Testis (tissue), 3 donors: Measurements from ENCODE around the gene TTC19. TPM values are rescaled to one million over a fixed set of nuclear protein-coding genes. Genes with fewer than 3 reads are reported as not detected.
"Not testable (repeated sequence)": the region's sequence is repeated elsewhere in the genome, so short reads cannot be mapped to it uniquely, and the experiment has no call there.

Experiments used
- DNase-seq: peaks from one replicate; pipeline ENCODE4 v3.0.0-alpha.2; 2019
- H3K27ac ChIP-seq, 2 donors: fragments of 200-600 bp; sonication (generic); one replicate each; pipeline ENCODE4 v1.5.1; 2019
- H3K27me3 ChIP-seq: fragments of 200-600 bp; sonication (generic); one replicate; pipeline ENCODE4 v1.5.1; 2019
- H3K36me3 ChIP-seq: fragments of 200-600 bp; sonication (generic); one replicate; pipeline ENCODE4 v1.5.1; 2017; ENCODE audit warnings: low read depth; ENCODE audit errors: missing control alignments
- H3K4me1 ChIP-seq: fragments of 200-600 bp; sonication (generic); one replicate; pipeline ENCODE4 v1.5.1; 2019
- H3K4me3 ChIP-seq, 2 donors: fragments of 200-600 bp; sonication (generic); one replicate each; pipeline ENCODE4 v1.5.1; 2017 to 2019
- H3K9me3 ChIP-seq: fragments of 200-600 bp; sonication (generic); one replicate; pipeline ENCODE4 v1.5.1; 2017
- CTCF ChIP-seq, 3 experiments: fragments of 450-650 bp in 2 of 3; fragments of 200-600 bp in 1 of 3; sonication (generic) in 1 of 3; IDR thresholded peaks; one replicate each; pipeline ENCODE4 v1.5.1; 2016 to 2019; ENCODE audit warnings: antibody characterized with exemption in 3 of 3, mild to moderate bottlenecking in 2 of 3, moderate library complexity in 1 of 3
- POLR2A ChIP-seq: fragments of 450-650 bp; IDR thresholded peaks from one replicate; pipeline ENCODE4 v1.6.1; 2017; ENCODE audit warnings: antibody characterized with exemption, mild to moderate bottlenecking, moderate library complexity
- WGBS, 2 donors: methylation state at CpG; one replicate each; pipeline ENCODE4 v1.1.5; 2018; 5-methylcytosine and 5-hydroxymethylcytosine counted together
- intact Hi-C: fragments of 100-400 bp; cut with DNase I; formaldehyde crosslinking; loops from one replicate; pipeline ENCODE4 v1.15.1; 2023; ENCODE audit warnings: low total_unique reads
- polyA plus RNA-seq: library from polyadenylated mRNA; stranded (reverse); fragments of 350-450 nt; fragmentation: Illumina TruSeq; extraction: RNeasy Lipid Tissue Mini Kit (QIAGEN cat#74804); gene quantifications from one replicate; pipeline ENCODE4 v1.2.3, GENCODE V29; 2014; ENCODE audit warnings: low read depth, low replicate concordance; ENCODE audit not compliant: insufficient read depth
- total RNA-seq, 2 donors: library from RNA; depleted of rRNA; stranded (reverse); fragments of >200 nt; gene quantifications; one replicate each; pipeline ENCODE4 v1.2.3, GENCODE V29; 2016

TTC19 gene
- total and polyA plus RNA-seq, 3 donors from 2014 or later: 17.8 to 91.2 (median 74.1) TPM

DNA sequence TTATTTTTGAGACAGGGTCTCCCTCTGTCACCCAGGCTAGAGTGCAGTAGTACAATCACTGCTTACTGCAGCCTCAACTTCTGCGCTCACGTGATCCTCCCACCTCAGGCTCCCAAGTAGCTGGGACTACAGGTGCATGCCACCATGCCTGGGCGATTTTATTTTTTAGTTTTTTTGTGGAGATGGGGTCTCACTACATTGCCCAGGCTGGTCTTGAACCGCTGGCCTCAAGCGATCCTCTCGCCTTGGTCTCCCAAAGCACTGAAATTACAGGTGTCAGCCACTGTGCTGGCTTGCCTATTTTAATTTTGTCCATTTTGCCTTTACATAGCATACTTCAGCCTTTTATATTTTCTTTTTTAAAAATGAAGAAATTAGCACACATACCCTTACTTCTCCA is 51.2 kb downstream of the TTC19 start:
- DNase-seq: no peak
- Histone ChIP-seq H3K9me3 (no peaks in the 10 kb centered on the region), H3K4me3 (no peak overlapping the region), H3K27me3 (no peaks in the 10 kb centered on the region), H3K4me1 (no peaks in the 10 kb centered on the region), H3K36me3 (no peaks in the 10 kb centered on the region), H3K27ac (no peak overlapping the region)
- intact Hi-C loops: no loop called here
- 96% methylated on average over 6 of the region's 6 CpGs for WGBS, 2 donors
- TF ChIP-seq CTCF (IDR thresholded peaks at IDR 0.05) (no peak), POLR2A (no peak)

- no peak for DNase-seq
- WGBS, 2 donors: 15 to 50% methylated on average over 1 of the region's 1 CpG
- H3K27me3 ChIP-seq: no peaks in the 10 kb centered on the region
- no peak overlapping the region for H3K27ac ChIP-seq
- no peaks in the 10 kb centered on the region for H3K36me3 ChIP-seq
- intact Hi-C loops: no loop called here
- no peak overlapping the region for H3K4me3 ChIP-seq
- H3K4me1 ChIP-seq: no peaks in the 10 kb centered on the region
- TF ChIP-seq POLR2A (no peak), CTCF (IDR thresholded peaks at IDR 0.05) (no peak)
- no peaks in the 10 kb centered on the region for H3K9me3 ChIP-seq
Observed at GRCh38 chr17:16052486-16052885, 52.9 kb downstream of the TTC19 start.

DNA sequence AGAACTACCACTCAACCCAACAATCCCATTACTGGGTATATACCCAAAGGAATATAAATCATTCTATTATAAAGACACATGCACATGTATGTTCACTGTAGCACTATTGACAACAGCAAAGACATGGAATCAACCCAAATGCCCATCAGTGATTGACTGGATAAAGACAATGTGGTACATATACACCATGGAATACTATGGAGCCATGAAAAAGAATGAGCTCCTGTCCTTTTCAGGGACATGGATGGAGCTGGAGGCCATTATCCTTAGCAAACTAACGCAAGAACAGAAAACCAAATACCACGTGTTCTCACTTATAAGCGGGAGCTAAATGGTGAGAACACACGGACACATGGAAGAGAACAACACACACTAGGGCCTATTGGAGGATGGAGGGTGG is 55.5 kb downstream of the TTC19 start:
- H3K4me1 ChIP-seq, intact Hi-C loops, H3K27ac ChIP-seq, H3K36me3 ChIP-seq, DNase-seq, H3K27me3 ChIP-seq, H3K9me3 ChIP-seq, H3K4me3 ChIP-seq: not testable (repeated sequence)
- WGBS, 2 donors: 71 to 74% methylated on average over 4 of the region's 4 CpGs

GRCh38 chr17:16061631-16062030 is 62.0 kb downstream of the TTC19 start:
- no peaks in the 10 kb centered on the region for H3K36me3 ChIP-seq
- no peak for TF ChIP-seq CTCF (IDR thresholded peaks at IDR 0.05)
- no peak for TF ChIP-seq POLR2A
- no peaks in the 10 kb centered on the region for H3K27me3 ChIP-seq
- H3K27ac ChIP-seq: no peak overlapping the region
- H3K4me3 ChIP-seq: no peak overlapping the region
- no peak for DNase-seq
- no peaks in the 10 kb centered on the region for H3K4me1 ChIP-seq
- H3K9me3 ChIP-seq: no peaks in the 10 kb centered on the region
- intact Hi-C loops: no loop called here
- 83 to 88% methylated on average over 2 of the region's 2 CpGs for WGBS, 2 donors

DNA sequence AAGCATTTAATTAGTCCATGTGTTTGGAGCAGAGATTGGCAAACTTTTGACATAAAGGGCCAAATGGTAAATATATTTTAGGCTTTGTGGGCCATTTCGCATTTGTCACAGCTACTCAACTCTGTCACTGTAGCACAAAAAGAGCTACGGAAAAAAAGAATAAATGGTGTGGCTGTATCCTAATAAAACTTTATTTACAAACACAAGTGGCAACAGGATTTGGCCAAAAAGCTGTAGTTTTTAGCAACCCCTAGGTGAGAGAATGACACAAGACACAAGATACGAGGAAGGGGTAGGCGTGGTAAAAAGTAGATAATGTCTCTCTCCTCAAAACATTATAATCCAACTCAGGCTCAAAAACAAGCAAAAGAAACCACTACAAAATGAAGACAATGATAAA is 66.5 kb downstream of the TTC19 start:
- H3K4me1 ChIP-seq: no peaks in the 10 kb centered on the region
- no peaks in the 10 kb centered on the region for H3K9me3 ChIP-seq
- no peak overlapping the region for H3K4me3 ChIP-seq
- no peaks in the 10 kb centered on the region for H3K36me3 ChIP-seq
- 89 to 94% methylated on average over 4 of the region's 4 CpGs for whole genome bisulfite sequencing, 2 donors
- intact Hi-C loops: no loop called here
- TF ChIP-seq POLR2A (no peak), CTCF (IDR thresholded peaks at IDR 0.05) (no peak)
- no peaks in the 10 kb centered on the region for H3K27me3 ChIP-seq
- no peak overlapping the region for H3K27ac ChIP-seq
- DNase-seq: no peak
